Astrocyte (in vitro differentiated cells and primary cell): Measurements from ENCODE around the gene MIF.

Experiments used
- EZH2 ChIP-seq: IDR thresholded peaks from 2 replicates; pipeline ENCODE4 v1.6.1; 2012; ENCODE audit warnings: mild to moderate bottlenecking, low read length, inconsistent platforms; ENCODE audit not compliant: insufficient read depth
- TF ChIP-seq, protein P1 (sequence below): IDR thresholded peaks from 2 replicates; pipeline ENCODE4 v1.5.1; 2011; ENCODE audit warnings: low read depth, mild to moderate bottlenecking, inconsistent platforms, low read length, moderate library complexity; ENCODE audit not compliant: insufficient read depth

DNA sequence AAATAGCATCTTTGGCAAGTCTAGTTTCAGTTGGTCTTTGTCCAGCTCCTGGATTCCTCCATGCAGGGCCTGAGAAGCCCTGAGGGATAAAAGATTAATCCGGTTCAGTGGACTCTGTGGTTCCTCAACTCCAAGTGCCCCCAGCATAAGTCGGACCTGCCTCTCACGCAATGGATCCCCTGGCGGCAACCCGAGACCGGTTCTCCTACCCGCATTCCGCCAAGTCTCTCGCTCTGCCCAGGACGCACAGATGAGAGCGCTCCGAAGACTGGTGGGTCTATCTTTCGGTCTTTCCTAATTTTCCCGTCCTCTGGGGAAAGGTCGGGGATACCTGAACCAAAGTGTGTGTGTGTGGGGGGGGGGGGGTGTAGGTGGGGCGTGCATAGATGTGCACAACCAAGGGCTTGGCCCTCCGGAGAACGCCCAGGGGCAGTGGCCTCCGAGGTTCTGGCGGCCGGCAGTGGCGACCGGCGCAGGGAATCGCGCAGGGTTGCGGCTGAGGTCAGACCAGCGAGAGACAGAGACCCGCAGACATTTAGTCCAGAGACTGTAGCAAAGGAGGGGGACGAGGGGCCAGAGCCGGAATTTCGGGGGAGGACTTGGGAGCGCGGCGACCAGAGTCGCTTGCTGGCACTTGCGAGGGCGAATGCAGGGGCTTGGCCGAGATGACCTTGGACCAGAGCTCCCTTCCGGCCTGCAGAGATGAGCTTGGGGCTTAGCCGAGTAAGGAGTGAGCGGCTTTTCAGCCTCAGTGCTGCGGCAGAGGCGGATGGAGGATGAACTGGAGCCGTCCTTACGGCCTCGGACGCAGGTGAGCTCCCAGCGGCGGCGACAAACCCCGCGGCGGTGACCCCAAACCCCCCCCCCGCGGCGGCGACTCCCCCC is 37.2 kb upstream of the MIF start:
- TF ChIP-seq, protein P1, sequence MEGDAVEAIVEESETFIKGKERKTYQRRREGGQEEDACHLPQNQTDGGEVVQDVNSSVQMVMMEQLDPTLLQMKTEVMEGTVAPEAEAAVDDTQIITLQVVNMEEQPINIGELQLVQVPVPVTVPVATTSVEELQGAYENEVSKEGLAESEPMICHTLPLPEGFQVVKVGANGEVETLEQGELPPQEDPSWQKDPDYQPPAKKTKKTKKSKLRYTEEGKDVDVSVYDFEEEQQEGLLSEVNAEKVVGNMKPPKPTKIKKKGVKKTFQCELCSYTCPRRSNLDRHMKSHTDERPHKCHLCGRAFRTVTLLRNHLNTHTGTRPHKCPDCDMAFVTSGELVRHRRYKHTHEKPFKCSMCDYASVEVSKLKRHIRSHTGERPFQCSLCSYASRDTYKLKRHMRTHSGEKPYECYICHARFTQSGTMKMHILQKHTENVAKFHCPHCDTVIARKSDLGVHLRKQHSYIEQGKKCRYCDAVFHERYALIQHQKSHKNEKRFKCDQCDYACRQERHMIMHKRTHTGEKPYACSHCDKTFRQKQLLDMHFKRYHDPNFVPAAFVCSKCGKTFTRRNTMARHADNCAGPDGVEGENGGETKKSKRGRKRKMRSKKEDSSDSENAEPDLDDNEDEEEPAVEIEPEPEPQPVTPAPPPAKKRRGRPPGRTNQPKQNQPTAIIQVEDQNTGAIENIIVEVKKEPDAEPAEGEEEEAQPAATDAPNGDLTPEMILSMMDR, result no peak
- TF ChIP-seq EZH2, result no peak
